A549 (cell line): ENCODE results near the gene GSTO2. TPM values are rescaled to one million over a fixed set of nuclear protein-coding genes. Genes with fewer than 3 reads are reported as not detected.

Experiments
- ATAC-seq, 2 experiments: fragments of 200-7000 bp in 1 of 2; fragments of >200 bp in 1 of 2; cut with Nextera tagmentation in 1 of 2; cut with Tn5 transposase in 1 of 2; 3 replicates each; pipeline versions ENCODE4 v1.8.0 to v1.9.1; 2018 to 2020; ENCODE audit warnings: mild to moderate bottlenecking in 1 of 2, moderate library complexity in 1 of 2
- CTCF ChIA-PET: fragments of 300-600 bp; sonication (Branson Sonifier 250); formaldehyde crosslinking; extraction: SDS; loops from one replicate; lab custom pipeline; 2021; ENCODE audit warnings: antibody characterized with exemption, inconsistent platforms; lab: Yijun Ruan, JAX
- POLR2A ChIA-PET: fragments of 350-600 bp; formaldehyde crosslinking; extraction: SDS; loops from one replicate; lab custom pipeline; 2021; ENCODE audit warnings: antibody characterized with exemption, inconsistent platforms; lab: Yijun Ruan, JAX
- DNase-seq, 2 experiments: peaks; one replicate each; pipeline versions ENCODE4 v3.0.0 to v3.0.0-alpha.2; 2011 to 2016; ENCODE audit warnings: low read depth in 1 of 2, low spot score in 1 of 2
- FAIRE-seq: peaks from 2 replicates; lab custom pipeline; 2011; peaks lifted over from hg19 to GRCh38; lab: Jason Lieb, UNC
- H3K27ac ChIP-seq, 2 experiments: fragments of >200 bp; sonication (Bioruptor Twin); formaldehyde crosslinking; 3 replicates each; pipeline ENCODE4 v1.5.1; 2016 to 2017
- H3K4me1 ChIP-seq: fragments of >200 bp; sonication (Bioruptor Twin); formaldehyde crosslinking; 3 replicates; pipeline ENCODE4 v1.6.1; 2016
- H3K4me2 ChIP-seq: fragments of >200 bp; sonication (Bioruptor Twin); formaldehyde crosslinking; 3 replicates; pipeline ENCODE4 v1.6.1; 2016
- H3K4me3 ChIP-seq: fragments of >200 bp; sonication (Bioruptor Twin); formaldehyde crosslinking; 3 replicates; pipeline ENCODE4 v1.5.1; 2016
- H3K9me3 ChIP-seq: fragments of >200 bp; sonication (Bioruptor Twin); formaldehyde crosslinking; 3 replicates; pipeline ENCODE4 v1.6.1; 2016
- BCL3 ChIP-seq: fragments of >200 bp; sonication (Bioruptor Twin); formaldehyde crosslinking; IDR thresholded peaks from 3 replicates; pipeline ENCODE4 v1.6.1; 2016
- BHLHE40 ChIP-seq: IDR thresholded peaks from 2 replicates; pipeline ENCODE4 v1.6.1; 2012; ENCODE audit warnings: low read depth, low read length, inconsistent platforms
- CHD2 ChIP-seq: fragments of 150-350 bp; IDR thresholded peaks from 2 replicates; pipeline ENCODE4 v1.6.1; 2014; ENCODE audit warnings: low read length; ENCODE audit not compliant: partially characterized antibody
- CTCF ChIP-seq: fragments of >200 bp; sonication (Bioruptor Twin); formaldehyde crosslinking; IDR thresholded peaks from 3 replicates; pipeline ENCODE4 v1.5.1; 2016
- EP300 ChIP-seq, 2 experiments: fragments of >200 bp; sonication (Bioruptor Twin); formaldehyde crosslinking; IDR thresholded peaks; 2 replicates in 1 of 2; 3 replicates in 1 of 2; pipeline ENCODE4 v1.6.1; 2016 to 2017
- ESRRA ChIP-seq: fragments of 150-350 bp; IDR thresholded peaks from 2 replicates; pipeline ENCODE4 v1.6.1; 2014; ENCODE audit warnings: mild to moderate bottlenecking, low read length, borderline replicate concordance
- FOSL2 ChIP-seq, 2 experiments: fragments of 450-650 bp in 1 of 2; fragments of >200 bp in 1 of 2; sonication (Bioruptor Twin) in 1 of 2; formaldehyde crosslinking; IDR thresholded peaks; 2 replicates each; pipeline versions ENCODE4 v1.5.0 to v1.6.1; 2016 to 2020; ENCODE audit warnings: mild to moderate bottlenecking in 1 of 2, moderate library complexity in 1 of 2
- FOXS1 ChIP-seq: fragments of 250-450 bp; sonication (Bioruptor Pico); IDR thresholded peaks from 2 replicates; pipeline ENCODE4 v1.5.0; 2020; ENCODE audit warnings: mild to moderate bottlenecking, moderate library complexity
- HMGXB4 ChIP-seq: fragments of 250-450 bp; sonication (Bioruptor Pico); IDR thresholded peaks from 2 replicates; pipeline ENCODE4 v1.5.0; 2021; ENCODE audit warnings: mild to moderate bottlenecking, moderate library complexity, borderline replicate concordance
- HOXB13 ChIP-seq: fragments of 250-450 bp; sonication (Bioruptor Pico); IDR thresholded peaks from 2 replicates; pipeline ENCODE4 v1.5.0; 2020; ENCODE audit warnings: low read depth, mild to moderate bottlenecking, moderate library complexity
- JUN ChIP-seq, 2 experiments: fragments of >200 bp; sonication (Bioruptor Twin); formaldehyde crosslinking; IDR thresholded peaks; 2 replicates in 1 of 2; 3 replicates in 1 of 2; pipeline ENCODE4 v1.6.1; 2016 to 2017
- KDM1A ChIP-seq: fragments of 200-600 bp; sonication (generic); IDR thresholded peaks from 2 replicates; pipeline ENCODE4 v1.6.1; 2016; ENCODE audit warnings: low read depth, mild to moderate bottlenecking
- NFE2L2 ChIP-seq: fragments of 150-350 bp; conservative IDR thresholded peaks from 2 replicates; pipeline ENCODE4 v1.6.1; 2014; ENCODE audit warnings: low read length
- POLR2A ChIP-seq: IDR thresholded peaks from 2 replicates; pipeline ENCODE4 v1.6.1; 2012; ENCODE audit warnings: mild to moderate bottlenecking, low read length
- POLR2AphosphoS2 ChIP-seq: conservative IDR thresholded peaks from 2 replicates; pipeline ENCODE4 v1.6.1; 2012; ENCODE audit warnings: low read length, improper control_type of control experiment, inconsistent platforms
- RAD21 ChIP-seq, 2 experiments: fragments of >200 bp in 1 of 2; sonication (Bioruptor Twin) in 1 of 2; formaldehyde crosslinking in 1 of 2; IDR thresholded peaks in 1 of 2; conservative IDR thresholded peaks in 1 of 2; 2 replicates in 1 of 2; 3 replicates in 1 of 2; pipeline ENCODE4 v1.6.1; 2012 to 2018; ENCODE audit warnings: inconsistent platforms in 1 of 2
- RARB ChIP-seq: fragments of 250-450 bp; sonication (Bioruptor Pico); IDR thresholded peaks from 2 replicates; pipeline ENCODE4 v1.8.0; 2021; ENCODE audit warnings: mild to moderate bottlenecking, moderate library complexity
- RNF2 ChIP-seq: fragments of 200-600 bp; sonication (generic); IDR thresholded peaks from 2 replicates; pipeline ENCODE4 v1.6.1; 2016; ENCODE audit warnings: low read depth, mild to moderate bottlenecking, antibody characterized with exemption, moderate library complexity, borderline replicate concordance
- SMC3 ChIP-seq: fragments of >200 bp; sonication (Bioruptor Twin); formaldehyde crosslinking; IDR thresholded peaks from 3 replicates; pipeline ENCODE4 v1.6.1; 2018; ENCODE audit warnings: inconsistent platforms
- ZFP36 ChIP-seq: fragments of 450-650 bp; IDR thresholded peaks from 2 replicates; pipeline ENCODE4 v1.6.1; 2014; ENCODE audit warnings: borderline replicate concordance; ENCODE audit not compliant: partially characterized antibody
- WGBS: methylation state at CpG from one replicate; pipeline ENCODE4 v1.1.6; 2017; ENCODE audit errors: missing lambda C conversion rate; 5-methylcytosine and 5-hydroxymethylcytosine counted together
- polyA plus RNA-seq, 4 experiments: library from polyadenylated mRNA; depleted of rRNA in 3 of 4; stranded (reverse); fragments of >200 nt; fragmentation: RNase III in 1 of 4; extraction: RNeasy Plus Mini Kit Qiagen cat#74134 plus additional on column Dnase treatment in 1 of 4; gene quantifications; 2 replicates in 3 of 4; 3 replicates in 1 of 4; pipeline ENCODE4 v1.2.3, GENCODE V29; 2011 to 2017
- TF ChIP-seq, protein P1 (sequence below): IDR thresholded peaks from 2 replicates; pipeline ENCODE4 v1.6.1; 2012
- TF ChIP-seq, protein P2 (sequence below): fragments of 200-600 bp; sonication (generic); IDR thresholded peaks from 2 replicates; pipeline ENCODE4 v1.6.1; 2016; ENCODE audit warnings: antibody characterized with exemption, mild to moderate bottlenecking, moderate library complexity

GSTO2 gene
- polyA plus RNA-seq, 2 of the 4 experiments (the other 2 are of a cell fraction), result 1.3 to 5.7 TPM

DNA sequence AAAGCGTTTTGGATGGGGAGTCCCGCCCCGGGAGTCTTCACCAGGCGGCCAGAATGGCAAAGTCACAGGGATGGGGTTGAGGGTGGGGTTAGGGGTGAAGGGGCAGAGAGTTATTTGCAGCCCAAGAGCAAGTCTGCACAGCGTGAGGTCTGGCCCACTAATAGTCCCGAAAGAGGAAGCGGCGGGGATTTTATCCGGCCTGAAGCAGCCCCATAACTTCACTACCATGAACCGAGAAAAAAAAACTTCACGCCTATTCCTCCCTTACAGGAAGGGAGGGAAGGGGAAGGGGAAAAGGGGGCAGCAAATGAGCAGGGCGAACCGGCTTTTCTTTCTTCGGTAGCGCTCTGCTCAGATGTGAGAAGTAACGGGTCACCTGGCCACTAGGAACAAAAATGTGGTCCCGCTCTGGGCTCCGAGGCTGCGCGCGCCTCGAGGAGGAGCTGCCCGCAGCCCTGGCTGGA is 68.6 kb downstream of the GSTO2 start (continued):
- no peak for TF ChIP-seq ESRRA
- TF ChIP-seq CTCF, result no peak
- no peak for TF ChIP-seq FOSL2 (IDR thresholded peaks at IDR 0.05)
- TF ChIP-seq FOSL2 (CRISPR knock-in tag; IDR thresholded peaks at IDR 0.05), result no peak
- no peak for TF ChIP-seq CHD2

DNA sequence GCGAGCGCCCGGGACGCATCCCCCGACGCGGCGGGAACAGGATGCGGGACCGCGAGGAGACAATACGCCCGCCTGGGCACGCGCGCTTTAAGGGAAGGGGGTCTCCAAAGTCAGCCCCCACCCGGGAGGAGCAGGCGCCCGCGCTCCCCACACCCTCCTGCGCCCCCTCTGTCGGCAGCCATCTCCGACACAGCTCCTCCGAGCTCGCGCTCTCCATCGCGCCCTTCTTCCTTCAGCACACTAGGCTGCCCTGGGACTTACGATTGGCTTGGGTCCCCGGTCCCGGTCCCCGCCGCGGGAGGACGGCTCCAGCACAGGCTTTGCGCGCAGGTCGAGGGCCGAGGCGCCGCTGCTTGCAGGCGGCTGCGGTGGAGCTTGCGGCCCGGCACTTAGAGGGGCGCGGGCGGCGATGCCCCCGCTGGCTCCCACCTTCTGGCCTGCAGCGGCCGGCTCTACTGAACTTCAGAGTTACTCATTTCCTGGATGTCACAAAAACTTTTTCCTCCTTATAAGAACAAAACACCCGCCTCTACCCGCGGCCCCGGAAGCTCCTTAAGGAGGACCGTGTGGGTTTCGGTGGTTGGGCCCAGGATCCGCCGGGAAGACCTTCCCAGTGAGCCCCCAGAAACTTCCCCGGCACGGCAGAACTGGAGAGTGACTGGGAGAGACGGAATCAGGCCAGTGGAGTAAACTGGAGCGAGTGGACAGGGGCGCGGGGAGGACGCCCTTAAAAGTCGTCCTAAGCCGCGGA is 69.2 kb downstream of the GSTO2 start, which contains the start of gene ITPRIP:
ITPRIP (minus strand) TSS at position 481 of the 751 bp plus-strand sequence. CDS start 22,414 bp downstream, outside the sequence.
- H3K9me3 ChIP-seq, result no peaks in the 10 kb centered on the region
- ATAC-seq (peak; percentile 84 to 87), DNase-seq (peak; percentile 78 to 81), FAIRE-seq (no peak)
- CTCF ChIA-PET, result interaction anchor here (0.8 to 7.4 kb wide), 17 partner anchors 8 to 579 kb away, joined by 3 to 67 read pairs (median 8); partner anchors contain the start of gene CFAP58
- POLR2A ChIA-PET, result interaction anchor here (1.1 to 2.5 kb wide), 10 partner anchors 9 to 216 kb away, joined by 3 to 17 read pairs (median 7); partner anchors contain the start of genes CFAP58, GSTO2 and SFR1
- H3K4me1 ChIP-seq, result peaks cover 40% of the 10 kb centered on the region
- peak within 1 kb of the TSS; percentile 85 to 93 for H3K27ac ChIP-seq
- WGBS, result under 1% methylated on average over 53 of the region's 70 CpGs
- peak within 1 kb of the TSS; percentile 67 for H3K4me3 ChIP-seq
- H3K4me2 ChIP-seq, result peak within 1 kb of the TSS; percentile 88
- TF ChIP-seq HOXB13 (CRISPR knock-in tag) (no peak), POLR2AphosphoS2 (no peak), KDM1A (no peak), ZFP36 (no peak), HMGXB4 (no peak), ESRRA (no peak), BHLHE40 (no peak), RARB (CRISPR knock-in tag) (no peak), EP300 (IDR thresholded peaks at IDR 0.05) (no peak), RAD21 (conservative IDR thresholded peaks at IDR 0.05 in 1 of 2, IDR thresholded peaks at IDR 0.05 in 1 of 2) (no peak), CTCF (no peak; the same call in 2 of the 3 replicates), BCL3 (0 out of 3 replicates have a peak, but pooled peaks have one; percentile 37), FOSL2 (IDR thresholded peaks at IDR 0.05) (0 out of 2 replicates have a peak, but pooled peaks have one; percentile 8), FOSL2 (CRISPR knock-in tag; IDR thresholded peaks at IDR 0.05) (no peak), FOXS1 (no peak), SMC3 (0 out of 3 replicates have a peak, but pooled peaks have one; percentile 6), NFE2L2 (no peak), JUN (IDR thresholded peaks at IDR 0.05) (peak in 1 of 2 experiments; percentile 56; a peak in 3 of 5 replicates), RNF2 (peak; percentile 68; the same call in 1 of the 2 replicates), POLR2A (peak; percentile 58)
- TF ChIP-seq, protein P1, sequence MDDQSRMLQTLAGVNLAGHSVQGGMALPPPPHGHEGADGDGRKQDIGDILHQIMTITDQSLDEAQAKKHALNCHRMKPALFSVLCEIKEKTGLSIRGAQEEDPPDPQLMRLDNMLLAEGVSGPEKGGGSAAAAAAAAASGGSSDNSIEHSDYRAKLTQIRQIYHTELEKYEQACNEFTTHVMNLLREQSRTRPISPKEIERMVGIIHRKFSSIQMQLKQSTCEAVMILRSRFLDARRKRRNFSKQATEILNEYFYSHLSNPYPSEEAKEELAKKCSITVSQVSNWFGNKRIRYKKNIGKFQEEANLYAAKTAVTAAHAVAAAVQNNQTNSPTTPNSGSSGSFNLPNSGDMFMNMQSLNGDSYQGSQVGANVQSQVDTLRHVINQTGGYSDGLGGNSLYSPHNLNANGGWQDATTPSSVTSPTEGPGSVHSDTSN, result 0 out of 2 replicates have a peak, but pooled peaks have one; percentile 40
- TF ChIP-seq, protein P2, sequence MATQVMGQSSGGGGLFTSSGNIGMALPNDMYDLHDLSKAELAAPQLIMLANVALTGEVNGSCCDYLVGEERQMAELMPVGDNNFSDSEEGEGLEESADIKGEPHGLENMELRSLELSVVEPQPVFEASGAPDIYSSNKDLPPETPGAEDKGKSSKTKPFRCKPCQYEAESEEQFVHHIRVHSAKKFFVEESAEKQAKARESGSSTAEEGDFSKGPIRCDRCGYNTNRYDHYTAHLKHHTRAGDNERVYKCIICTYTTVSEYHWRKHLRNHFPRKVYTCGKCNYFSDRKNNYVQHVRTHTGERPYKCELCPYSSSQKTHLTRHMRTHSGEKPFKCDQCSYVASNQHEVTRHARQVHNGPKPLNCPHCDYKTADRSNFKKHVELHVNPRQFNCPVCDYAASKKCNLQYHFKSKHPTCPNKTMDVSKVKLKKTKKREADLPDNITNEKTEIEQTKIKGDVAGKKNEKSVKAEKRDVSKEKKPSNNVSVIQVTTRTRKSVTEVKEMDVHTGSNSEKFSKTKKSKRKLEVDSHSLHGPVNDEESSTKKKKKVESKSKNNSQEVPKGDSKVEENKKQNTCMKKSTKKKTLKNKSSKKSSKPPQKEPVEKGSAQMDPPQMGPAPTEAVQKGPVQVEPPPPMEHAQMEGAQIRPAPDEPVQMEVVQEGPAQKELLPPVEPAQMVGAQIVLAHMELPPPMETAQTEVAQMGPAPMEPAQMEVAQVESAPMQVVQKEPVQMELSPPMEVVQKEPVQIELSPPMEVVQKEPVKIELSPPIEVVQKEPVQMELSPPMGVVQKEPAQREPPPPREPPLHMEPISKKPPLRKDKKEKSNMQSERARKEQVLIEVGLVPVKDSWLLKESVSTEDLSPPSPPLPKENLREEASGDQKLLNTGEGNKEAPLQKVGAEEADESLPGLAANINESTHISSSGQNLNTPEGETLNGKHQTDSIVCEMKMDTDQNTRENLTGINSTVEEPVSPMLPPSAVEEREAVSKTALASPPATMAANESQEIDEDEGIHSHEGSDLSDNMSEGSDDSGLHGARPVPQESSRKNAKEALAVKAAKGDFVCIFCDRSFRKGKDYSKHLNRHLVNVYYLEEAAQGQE, result peak; percentile 28; the same call in 1 of the 2 replicates
